H9 (cell line): ENCODE data around the gene SNX1. TPM values are rescaled to one million over a fixed set of nuclear protein-coding genes. Genes with fewer than 3 reads are reported as not detected.

Source experiments
- DNase-seq: peaks from one replicate; pipeline ENCODE4 v3.0.0-alpha.2; 2017
- H2AFZ ChIP-seq: one replicate; pipeline ENCODE4 v1.6.1; 2013; ENCODE audit warnings: mild to moderate bottlenecking, low read length, control low read depth, moderate library complexity
- H2AK5ac ChIP-seq: 2 replicates; pipeline ENCODE4 v1.6.1; 2013; ENCODE audit warnings: low read length, control low read depth, mixed read lengths; ENCODE audit not compliant: insufficient read length
- H2BK120ac ChIP-seq: one replicate; pipeline ENCODE4 v1.6.1; 2013; ENCODE audit warnings: low read depth, mild to moderate bottlenecking, low read length, control low read depth, inconsistent platforms; ENCODE audit not compliant: poor library complexity, severe bottlenecking
- H2BK12ac ChIP-seq: 2 replicates; pipeline ENCODE4 v1.6.1; 2013; ENCODE audit warnings: low read length, control low read depth, mixed read lengths, low read depth; ENCODE audit not compliant: insufficient read length
- H2BK15ac ChIP-seq: 2 replicates; pipeline ENCODE4 v1.6.1; 2013; ENCODE audit warnings: low read depth, low read length, control low read depth
- H2BK20ac ChIP-seq: one replicate; pipeline ENCODE4 v1.6.1; 2013; ENCODE audit warnings: low read depth, mild to moderate bottlenecking, low read length, control low read depth, inconsistent platforms; ENCODE audit not compliant: poor library complexity, severe bottlenecking
- H2BK5ac ChIP-seq: 2 replicates; pipeline ENCODE4 v1.6.1; 2013; ENCODE audit warnings: low read length, control low read depth, mixed read lengths; ENCODE audit not compliant: insufficient read length
- H3K14ac ChIP-seq: 2 replicates; pipeline ENCODE4 v1.6.1; 2013; ENCODE audit warnings: low read length, control low read depth; ENCODE audit not compliant: insufficient read depth
- H3K18ac ChIP-seq: 2 replicates; pipeline ENCODE4 v1.6.1; 2013; ENCODE audit warnings: low read depth, mild to moderate bottlenecking, mixed read lengths, low read length, control low read depth; ENCODE audit not compliant: insufficient read length
- H3K23ac ChIP-seq: 2 replicates; pipeline ENCODE4 v1.6.1; 2013; ENCODE audit warnings: low read length, control low read depth, mixed read lengths, low read depth; ENCODE audit not compliant: insufficient read length
- H3K23me2 ChIP-seq: 2 replicates; pipeline ENCODE4 v1.6.1; 2013; ENCODE audit warnings: low read depth, mild to moderate bottlenecking, mixed read lengths, low read length, control low read depth; ENCODE audit not compliant: insufficient read length, poor library complexity, severe bottlenecking
- H3K27ac ChIP-seq: 2 replicates; pipeline ENCODE4 v1.5.1; 2013; ENCODE audit warnings: low read length, control low read depth, mixed read lengths, low read depth; ENCODE audit not compliant: insufficient read length
- H3K27me3 ChIP-seq: 2 replicates; pipeline ENCODE4 v1.6.1; 2013; ENCODE audit warnings: low read length, control low read depth, inconsistent platforms; ENCODE audit not compliant: insufficient read depth
- H3K4ac ChIP-seq: 2 replicates; pipeline ENCODE4 v1.6.1; 2013; ENCODE audit warnings: low read depth, mild to moderate bottlenecking, control low read depth, inconsistent platforms, low read length, moderate library complexity
- H3K4me1 ChIP-seq: 2 replicates; pipeline ENCODE4 v1.6.1; 2013; ENCODE audit warnings: low read length, control low read depth, inconsistent platforms; ENCODE audit not compliant: insufficient read depth
- H3K4me2 ChIP-seq: 2 replicates; pipeline ENCODE4 v1.6.1; 2013; ENCODE audit warnings: low read length, control low read depth, mixed read lengths; ENCODE audit not compliant: insufficient read length, insufficient read depth
- H3K56ac ChIP-seq: 2 replicates; pipeline ENCODE4 v1.6.1; 2013; ENCODE audit warnings: low read depth, mild to moderate bottlenecking, mixed read lengths, low read length, control low read depth; ENCODE audit not compliant: insufficient read length
- H3K79me1 ChIP-seq: 2 replicates; pipeline ENCODE4 v1.6.1; 2013; ENCODE audit warnings: low read depth, mild to moderate bottlenecking, moderate library complexity, low read length, control low read depth, inconsistent platforms; ENCODE audit not compliant: insufficient read depth, poor library complexity, severe bottlenecking
- H3K79me2 ChIP-seq: 2 replicates; pipeline ENCODE4 v1.6.1; 2013; ENCODE audit warnings: low read length, control low read depth, inconsistent platforms; ENCODE audit not compliant: insufficient read depth
- H3K9ac ChIP-seq: 2 replicates; pipeline ENCODE4 v1.6.1; 2013; ENCODE audit warnings: low read length, control low read depth, mixed read lengths; ENCODE audit not compliant: insufficient read length; ENCODE audit errors: extremely low read depth
- H3K9me3 ChIP-seq: one replicate; pipeline ENCODE4 v1.6.1; 2013; ENCODE audit warnings: low read depth, low read length, inconsistent platforms; ENCODE audit not compliant: control insufficient read depth
- H3T11ph ChIP-seq: one replicate; pipeline ENCODE4 v1.6.1; 2013; ENCODE audit warnings: mild to moderate bottlenecking, low read length, control low read depth, inconsistent platforms
- H4K20me1 ChIP-seq: one replicate; pipeline ENCODE4 v1.6.1; 2013; ENCODE audit not compliant: control insufficient read depth, insufficient read length, insufficient read depth
- H4K5ac ChIP-seq: 2 replicates; pipeline ENCODE4 v1.6.1; 2013; ENCODE audit warnings: low read depth, mild to moderate bottlenecking, mixed read lengths, low read length, control low read depth; ENCODE audit not compliant: insufficient read length
- H4K8ac ChIP-seq: replicated peaks from 2 replicates; pipeline ENCODE4 v1.6.1; 2013; ENCODE audit warnings: low read length, control low read depth, mixed read lengths, low read depth; ENCODE audit not compliant: insufficient read length
- H4K91ac ChIP-seq: 2 replicates; pipeline ENCODE4 v1.6.1; 2013; ENCODE audit warnings: low read depth, mild to moderate bottlenecking, moderate library complexity, mixed read lengths, low read length, control low read depth; ENCODE audit not compliant: insufficient read length
- H3K27ac Mint-ChIP-seq, 3 experiments: 2 replicates in 2 of 3; 3 replicates in 1 of 3; pipeline ENCODE4 v1.8.0; 2020 to 2021; ENCODE audit warnings: mixed read lengths in 3 of 3, mild to moderate bottlenecking in 1 of 3, moderate library complexity in 1 of 3
- H3K27me3 Mint-ChIP-seq: 2 replicates; pipeline ENCODE4 v1.8.0; 2021; ENCODE audit warnings: low read depth, mild to moderate bottlenecking, moderate library complexity, mixed read lengths
- H3K36me3 Mint-ChIP-seq, 3 experiments: 2 replicates in 2 of 3; 3 replicates in 1 of 3; pipeline ENCODE4 v1.8.0; 2020 to 2021; ENCODE audit warnings: low read depth in 3 of 3, mixed read lengths in 3 of 3; ENCODE audit not compliant: insufficient read depth in 1 of 3
- H3K4me1 Mint-ChIP-seq, 2 experiments: 2 replicates each; pipeline ENCODE4 v1.8.0; 2020; ENCODE audit warnings: mixed read lengths in 2 of 2
- H3K4me3 Mint-ChIP-seq, 2 experiments: 2 replicates in 1 of 2; 3 replicates in 1 of 2; pipeline ENCODE4 v1.8.0; 2020 to 2021; ENCODE audit warnings: mild to moderate bottlenecking in 2 of 2, mixed read lengths in 2 of 2, moderate library complexity in 1 of 2
- H3K9me3 Mint-ChIP-seq, 2 experiments: 2 replicates in 1 of 2; 3 replicates in 1 of 2; pipeline ENCODE4 v1.8.0; 2020; ENCODE audit warnings: mild to moderate bottlenecking in 2 of 2, mixed read lengths in 2 of 2, moderate library complexity in 1 of 2
- CTCF ChIP-seq: fragments of 200-600 bp; sonication (generic); conservative IDR thresholded peaks from 3 replicates; pipeline ENCODE4 v1.8.0; 2021; ENCODE audit warnings: antibody characterized with exemption, mild to moderate bottlenecking
- WGBS: extraction: QIAGEN DNeasy Blood & Tissue Kit; methylation state at CpG from one replicate; pipeline ENCODE4 v1.1.7; 2013; ENCODE audit warnings: missing lambda C conversion rate, low lambda C conversion rate, mixed read lengths; ENCODE audit not compliant: insufficient read length; ENCODE audit errors: extremely low coverage; 5-methylcytosine and 5-hydroxymethylcytosine counted together
- total RNA-seq: library from RNA; stranded (reverse); gene quantifications from 2 replicates; pipeline ENCODE4 v1.2.1, GENCODE V29; 2021

The SNX1 gene
- total RNA-seq, 1 experiment from 2014 or later: 58.8 TPM

GRCh38 chr15:64051093-64051402 is 44.7 kb upstream of the SNX1 start:
- Histone ChIP-seq H3K27me3 (peaks cover 3% of the 10 kb centered on the region; the same call in 1 of the 2 replicates), H3K4me2 (no peak overlapping the region), H4K5ac (no peak overlapping the region), H3K27ac (no peak overlapping the region), H2BK5ac (no peak overlapping the region), H3K79me1 (no peaks in the 10 kb centered on the region), H3K79me2 (no peaks in the 10 kb centered on the region), H3K14ac (no peak overlapping the region), H3K56ac (no peak overlapping the region), H3K18ac (no peak overlapping the region), H2BK15ac (no peak overlapping the region), H4K20me1 (no peaks in the 10 kb centered on the region), H2AK5ac (no peak overlapping the region), H3T11ph (no peak overlapping the region), H2BK20ac (no peak overlapping the region), H2BK120ac (no peak overlapping the region), H4K91ac (no peak overlapping the region), H3K9me3 (no peaks in the 10 kb centered on the region), H2AFZ (no peak overlapping the region), H3K23ac (no peak overlapping the region), H3K4ac (no peak overlapping the region), H3K23me2 (peaks cover 5% of the 10 kb centered on the region), H3K4me1 (no peaks in the 10 kb centered on the region), H3K9ac (no peak overlapping the region), H2BK12ac (no peak overlapping the region), H4K8ac (no peak overlapping the region)
- Mint-ChIP-seq H3K9me3 (no peaks in the 10 kb centered on the region), H3K4me3 (no peak overlapping the region), H3K27me3 (peaks cover 26% of the 10 kb centered on the region), H3K36me3 (no peaks in the 10 kb centered on the region), H3K27ac (no peak overlapping the region), H3K4me1 (peaks cover 6 to 11% of the 10 kb centered on the region in 2 experiments)
- DNase-seq: no peak
- TF ChIP-seq CTCF: no peak
- no CpG with 5 or more reads among the region's 2 CpGs for WGBS
